SK-N-SH (cell line): ENCODE results near the gene CBLB. TPM values are rescaled to one million over a fixed set of nuclear protein-coding genes. Genes with fewer than 3 reads are reported as not detected.

ENCODE experiments used
- CTCF ChIA-PET: fragments of 300-600, 350-600 bp; formaldehyde crosslinking; extraction: SDS; loops from one replicate; lab custom pipeline; 2021; lab: Yijun Ruan, JAX
- POLR2A ChIA-PET: fragments of 350-600 bp; sonication (Branson Sonifier 250); formaldehyde crosslinking; extraction: SDS; loops from one replicate; lab custom pipeline; 2020; ENCODE audit warnings: antibody characterized with exemption, inconsistent platforms; lab: Yijun Ruan, JAX
- DNase-seq: peaks from one replicate; pipeline ENCODE4 v3.0.0; 2012
- H2AFZ ChIP-seq: fragments of 200-600 bp; sonication (generic); 2 replicates; pipeline ENCODE4 v1.8.1; 2016; ENCODE audit warnings: antibody characterized with exemption, mild to moderate bottlenecking, low read depth
- H3F3A ChIP-seq: fragments of 200-600 bp; sonication (generic); replicated peaks from 2 replicates; pipeline ENCODE3; 2016; ENCODE audit warnings: antibody characterized with exemption, mild to moderate bottlenecking; ENCODE audit not compliant: insufficient read depth
- H3K27ac ChIP-seq, 2 experiments: fragments of 200-500 bp in 1 of 2; fragments of 200-600 bp in 1 of 2; sonication (Bioruptor generic) in 1 of 2; sonication (generic), shearing (Covaris generic) in 1 of 2; 2 replicates each; pipeline versions ENCODE4 v1.5.1 to v1.6.1; 2014 to 2016; ENCODE audit warnings: low read depth in 2 of 2, inconsistent platforms in 1 of 2, low read length in 1 of 2, mild to moderate bottlenecking in 1 of 2, mixed read lengths in 1 of 2
- H3K27me3 ChIP-seq: fragments of 200-600 bp; sonication (generic), shearing (Covaris generic); 2 replicates; pipeline ENCODE4 v1.6.1; 2016; ENCODE audit warnings: mixed run types; ENCODE audit not compliant: insufficient read depth
- H3K36me3 ChIP-seq, 2 experiments: fragments of 200-500 bp in 1 of 2; fragments of 200-600 bp in 1 of 2; sonication (Bioruptor generic) in 1 of 2; sonication (generic) in 1 of 2; replicated peaks in 1 of 2; 2 replicates each; pipeline versions ENCODE3 to v1.5.1; 2014 to 2016; ENCODE audit warnings: low read length in 1 of 2, mild to moderate bottlenecking in 1 of 2; ENCODE audit not compliant: insufficient read depth in 2 of 2, control insufficient read depth in 1 of 2
- H3K4me1 ChIP-seq, 2 experiments: fragments of 200-500 bp in 1 of 2; fragments of 200-600 bp in 1 of 2; sonication (Bioruptor generic) in 1 of 2; sonication (generic), shearing (Covaris generic) in 1 of 2; 2 replicates each; pipeline versions ENCODE4 v1.5.1 to v1.6.1; 2014 to 2016; ENCODE audit warnings: low read depth in 1 of 2, low read length in 1 of 2, mixed run types in 1 of 2; ENCODE audit not compliant: insufficient read depth in 2 of 2, control insufficient read depth in 1 of 2
- H3K4me2 ChIP-seq: fragments of 200-600 bp; sonication (generic), shearing (Covaris generic); 2 replicates; pipeline ENCODE4 v1.6.1; 2017; ENCODE audit warnings: mixed run types
- H3K4me3 ChIP-seq, 2 experiments: fragments of 200-500 bp in 1 of 2; fragments of 200-600 bp in 1 of 2; sonication (Bioruptor generic) in 1 of 2; sonication (generic), shearing (Covaris generic) in 1 of 2; 2 replicates each; pipeline versions ENCODE4 v1.5.1 to v1.8.1; 2014 to 2016; ENCODE audit warnings: low read depth in 2 of 2, inconsistent platforms in 1 of 2, low read length in 1 of 2, mild to moderate bottlenecking in 1 of 2, mixed read lengths in 1 of 2, moderate library complexity in 1 of 2
- H3K79me2 ChIP-seq: fragments of 200-600 bp; sonication (generic); 2 replicates; pipeline ENCODE4 v1.8.1; 2017; ENCODE audit warnings: mild to moderate bottlenecking; ENCODE audit not compliant: insufficient read depth
- H3K9ac ChIP-seq: fragments of 200-600 bp; sonication (generic); 2 replicates; pipeline ENCODE4 v1.6.1; 2017; ENCODE audit warnings: mixed run types
- H3K9me2 ChIP-seq: fragments of 200-600 bp; sonication (generic); 2 replicates; pipeline ENCODE4 v1.6.1; 2017; ENCODE audit warnings: mixed run types
- H3K9me3 ChIP-seq: fragments of 200-600 bp; sonication (generic); 2 replicates; pipeline ENCODE4 v1.6.1; 2017; ENCODE audit warnings: mixed run types, mild to moderate bottlenecking, moderate library complexity
- H4K20me1 ChIP-seq: fragments of 200-600 bp; sonication (generic); 2 replicates; pipeline ENCODE4 v1.6.1; 2017; ENCODE audit warnings: mild to moderate bottlenecking, mixed run types; ENCODE audit not compliant: insufficient read depth
- CHD2 ChIP-seq: fragments of 150-350 bp; IDR thresholded peaks from 2 replicates; pipeline ENCODE4 v1.6.1; 2018; ENCODE audit warnings: low read length; ENCODE audit not compliant: partially characterized antibody
- ELF1 ChIP-seq: IDR thresholded peaks from 2 replicates; pipeline ENCODE4 v1.4.0; 2012
- EP300 ChIP-seq, 2 experiments: IDR thresholded peaks; 2 replicates each; pipeline versions ENCODE4 v1.4.0 to v1.6.1; 2012; ENCODE audit warnings: borderline replicate concordance in 1 of 2, low read depth in 1 of 2, low read length in 1 of 2
- EZH2phosphoT487 ChIP-seq: fragments of 200-600 bp; sonication (generic); IDR thresholded peaks from 2 replicates; pipeline ENCODE4 v1.6.1; 2017; ENCODE audit warnings: low read depth, mixed run types, mild to moderate bottlenecking, antibody characterized with exemption, moderate library complexity, borderline replicate concordance
- FOSL2 ChIP-seq: IDR thresholded peaks from 2 replicates; pipeline ENCODE4 v1.4.0; 2012; ENCODE audit warnings: low read depth, mild to moderate bottlenecking, moderate library complexity, borderline replicate concordance
- GATA2 ChIP-seq: sonication (generic); formaldehyde crosslinking; IDR thresholded peaks from 2 replicates; pipeline ENCODE4 v1.5.0; 2020; ENCODE audit warnings: mild to moderate bottlenecking, missing genetic modification reagents
- IRF3 ChIP-seq: fragments of 150-350 bp; IDR thresholded peaks from 2 replicates; pipeline ENCODE4 v1.6.1; 2016; ENCODE audit warnings: mild to moderate bottlenecking, low read depth, low read length
- MEF2A ChIP-seq: IDR thresholded peaks from 2 replicates; pipeline ENCODE4 v1.4.0; 2012; ENCODE audit warnings: low read depth, borderline replicate concordance
- NFIC ChIP-seq: IDR thresholded peaks from 2 replicates; pipeline ENCODE4 v1.4.0; 2012; ENCODE audit warnings: borderline replicate concordance
- RAD21 ChIP-seq: IDR thresholded peaks from 2 replicates; pipeline ENCODE4 v1.6.1; 2012; ENCODE audit warnings: mild to moderate bottlenecking, low read length
- REST ChIP-seq: IDR thresholded peaks from 2 replicates; pipeline ENCODE4 v1.6.1; 2012; ENCODE audit warnings: mild to moderate bottlenecking, low read depth, low read length, moderate library complexity
- RFX5 ChIP-seq: IDR thresholded peaks from 2 replicates; pipeline ENCODE4 v1.6.1; 2012; ENCODE audit warnings: mild to moderate bottlenecking, improper control_type of control experiment, low read length
- RXRA ChIP-seq: IDR thresholded peaks from 2 replicates; pipeline ENCODE4 v1.4.0; 2012; ENCODE audit warnings: low read depth, mild to moderate bottlenecking, borderline replicate concordance
- TAF1 ChIP-seq: IDR thresholded peaks from 2 replicates; pipeline ENCODE4 v1.6.1; 2012; ENCODE audit warnings: low read depth, mild to moderate bottlenecking, low read length, moderate library complexity, borderline replicate concordance
- USF2 ChIP-seq: fragments of 150-350 bp; IDR thresholded peaks from 2 replicates; pipeline ENCODE4 v1.6.1; 2017; ENCODE audit warnings: antibody characterized with exemption, low read length, low read depth, borderline replicate concordance
- YY1 ChIP-seq: IDR thresholded peaks from 2 replicates; pipeline ENCODE4 v1.4.0; 2012; ENCODE audit warnings: low read depth, mild to moderate bottlenecking
- WGBS: methylation state at CpG from one replicate; pipeline ENCODE4 v1.1.6; 2017; ENCODE audit warnings: low lambda C conversion rate; 5-methylcytosine and 5-hydroxymethylcytosine counted together
- polyA plus RNA-seq, 3 experiments: library from polyadenylated mRNA; depleted of rRNA; stranded (reverse); fragments of >200 nt; gene quantifications; 2 replicates each; pipeline ENCODE4 v1.2.3, GENCODE V29; 2012
- TF ChIP-seq, protein P1 (sequence below): IDR thresholded peaks from 2 replicates; pipeline ENCODE4 v1.4.0; 2012; ENCODE audit warnings: low read depth, borderline replicate concordance

CBLB gene
- polyA plus RNA-seq, 1 of the 3 experiments (the other 2 are of a cell fraction): 4.4 TPM

GRCh38 chr3:105786241-105786640 lies 82.6 kb downstream of the CBLB start:
- Histone ChIP-seq H3K9me3 (0 out of 2 replicates have a peak, but pooled peaks cover 3% of the 10 kb centered on the region), H3K36me3 (peaks cover 0 to 7% of the 10 kb centered on the region in 2 experiments), H3K79me2 (peaks cover 53% of the 10 kb centered on the region), H2AFZ (no peak overlapping the region), H3K9me2 (no peaks in the 10 kb centered on the region), H4K20me1 (no peaks in the 10 kb centered on the region; the same call in 1 of the 2 replicates), H3K4me1 (peaks cover 8% of the 10 kb centered on the region in 2 experiments; a peak in 3 of 4 replicates), H3K27me3 (no peaks in the 10 kb centered on the region), H3K4me3 (no peak overlapping the region), H3K9ac (no peak overlapping the region), H3K27ac (no peak overlapping the region), H3K4me2 (no peak overlapping the region), H3F3A (peaks cover 4% of the 10 kb centered on the region)
- ChIA-PET CTCF (interaction anchor here (0.9 kb wide), 1 partner anchor 12 kb away, joined by 4 read pairs; no protein-coding TSS in a partner anchor), POLR2A (no interaction called here)
- TF ChIP-seq RXRA (no peak), CHD2 (no peak), REST (no peak), EZH2phosphoT487 (no peak), YY1 (no peak), IRF3 (no peak), NFIC (no peak), ELF1 (no peak), RFX5 (no peak), RAD21 (no peak), TAF1 (no peak), MEF2A (no peak), USF2 (no peak), GATA2 (CRISPR knock-in tag) (no peak), EP300 (IDR thresholded peaks at IDR 0.05; ENCODE audit: borderline replicate concordance in 1 of 2, low read depth in 1 of 2, low read length in 1 of 2) (no peak), FOSL2 (no peak)
- TF ChIP-seq, protein P1, sequence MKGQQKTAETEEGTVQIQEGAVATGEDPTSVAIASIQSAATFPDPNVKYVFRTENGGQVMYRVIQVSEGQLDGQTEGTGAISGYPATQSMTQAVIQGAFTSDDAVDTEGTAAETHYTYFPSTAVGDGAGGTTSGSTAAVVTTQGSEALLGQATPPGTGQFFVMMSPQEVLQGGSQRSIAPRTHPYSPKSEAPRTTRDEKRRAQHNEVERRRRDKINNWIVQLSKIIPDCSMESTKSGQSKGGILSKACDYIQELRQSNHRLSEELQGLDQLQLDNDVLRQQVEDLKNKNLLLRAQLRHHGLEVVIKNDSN: no peak
- DNase-seq: no peak
- WGBS: 98% methylated on average over 4 of the region's 4 CpGs
